Measurements from ENCODE around the gene SP1.

DNA sequence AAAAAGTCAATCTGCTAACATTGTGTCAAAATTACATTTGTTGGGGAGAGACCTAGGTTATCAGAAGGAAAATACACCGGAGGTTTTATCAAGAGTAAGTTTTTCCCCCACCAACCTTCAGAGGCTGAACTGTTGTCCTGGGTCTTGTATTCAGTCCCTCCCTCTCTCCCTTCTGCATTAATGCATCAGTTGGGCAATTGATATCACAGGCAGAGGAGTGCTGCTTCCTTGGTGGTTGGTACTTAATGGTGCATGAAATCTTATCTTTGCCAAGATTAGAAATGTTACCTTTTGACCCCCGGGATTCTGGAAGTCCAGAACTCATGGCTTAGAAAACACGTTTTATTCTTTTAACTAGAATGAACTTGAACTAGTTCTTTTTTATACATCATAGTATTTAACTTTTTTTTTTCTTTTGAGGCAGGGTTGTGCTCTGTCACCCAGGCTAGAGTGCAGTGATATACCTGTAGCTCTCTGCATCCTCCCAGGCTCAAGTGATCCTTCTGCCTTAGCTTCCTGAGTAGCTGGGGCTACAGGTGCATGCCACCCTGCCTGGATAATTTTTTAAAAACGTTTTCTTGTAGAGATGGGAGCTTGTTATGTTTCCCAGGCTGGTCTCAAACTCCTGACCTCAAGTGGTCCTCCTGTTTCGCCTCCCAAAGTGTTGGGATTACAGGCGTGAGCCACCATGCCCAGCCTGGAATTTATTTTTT, 76.8 kb downstream of the SP1 start:
- TF ChIP-seq GFI1B (tag by site-specific recombination; IDR thresholded peaks at IDR 0.05) (no peak), ZBTB17 (tag by site-specific recombination; IDR thresholded peaks at IDR 0.05) (no peak), KLF16 (tag by site-specific recombination; IDR thresholded peaks at IDR 0.05) (no peak), MZF1 (tag by site-specific recombination; IDR thresholded peaks at IDR 0.05; ENCODE audit: borderline replicate concordance) (no peak), ZNF10 (tag by site-specific recombination; IDR thresholded peaks at IDR 0.05) (no peak), ZEB2 (tag by site-specific recombination; IDR thresholded peaks at IDR 0.05) (no peak), ZNF510 (tag by site-specific recombination; IDR thresholded peaks at IDR 0.05; ENCODE audit: insufficient replicate concordance) (no peak), TCF7L2 (IDR thresholded peaks at IDR 0.05; ENCODE audit: borderline replicate concordance, low read depth, low read length) (no peak), SP2 (tag by site-specific recombination; IDR thresholded peaks at IDR 0.05) (no peak)
- TF ChIP-seq, protein P1, sequence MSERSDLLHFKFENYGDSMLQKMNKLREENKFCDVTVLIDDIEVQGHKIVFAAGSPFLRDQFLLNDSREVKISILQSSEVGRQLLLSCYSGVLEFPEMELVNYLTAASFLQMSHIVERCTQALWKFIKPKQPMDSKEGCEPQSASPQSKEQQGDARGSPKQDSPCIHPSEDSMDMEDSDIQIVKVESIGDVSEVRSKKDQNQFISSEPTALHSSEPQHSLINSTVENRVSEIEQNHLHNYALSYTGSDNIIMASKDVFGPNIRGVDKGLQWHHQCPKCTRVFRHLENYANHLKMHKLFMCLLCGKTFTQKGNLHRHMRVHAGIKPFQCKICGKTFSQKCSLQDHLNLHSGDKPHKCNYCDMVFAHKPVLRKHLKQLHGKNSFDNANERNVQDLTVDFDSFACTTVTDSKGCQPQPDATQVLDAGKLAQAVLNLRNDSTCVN (tag by site-specific recombination; optimal IDR thresholded peaks at IDR 0.05) = no peak
- TF ChIP-seq, protein P2, sequence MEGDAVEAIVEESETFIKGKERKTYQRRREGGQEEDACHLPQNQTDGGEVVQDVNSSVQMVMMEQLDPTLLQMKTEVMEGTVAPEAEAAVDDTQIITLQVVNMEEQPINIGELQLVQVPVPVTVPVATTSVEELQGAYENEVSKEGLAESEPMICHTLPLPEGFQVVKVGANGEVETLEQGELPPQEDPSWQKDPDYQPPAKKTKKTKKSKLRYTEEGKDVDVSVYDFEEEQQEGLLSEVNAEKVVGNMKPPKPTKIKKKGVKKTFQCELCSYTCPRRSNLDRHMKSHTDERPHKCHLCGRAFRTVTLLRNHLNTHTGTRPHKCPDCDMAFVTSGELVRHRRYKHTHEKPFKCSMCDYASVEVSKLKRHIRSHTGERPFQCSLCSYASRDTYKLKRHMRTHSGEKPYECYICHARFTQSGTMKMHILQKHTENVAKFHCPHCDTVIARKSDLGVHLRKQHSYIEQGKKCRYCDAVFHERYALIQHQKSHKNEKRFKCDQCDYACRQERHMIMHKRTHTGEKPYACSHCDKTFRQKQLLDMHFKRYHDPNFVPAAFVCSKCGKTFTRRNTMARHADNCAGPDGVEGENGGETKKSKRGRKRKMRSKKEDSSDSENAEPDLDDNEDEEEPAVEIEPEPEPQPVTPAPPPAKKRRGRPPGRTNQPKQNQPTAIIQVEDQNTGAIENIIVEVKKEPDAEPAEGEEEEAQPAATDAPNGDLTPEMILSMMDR (tag by site-specific recombination; IDR thresholded peaks at IDR 0.05) = no peak
- TF ChIP-seq, protein P3, sequence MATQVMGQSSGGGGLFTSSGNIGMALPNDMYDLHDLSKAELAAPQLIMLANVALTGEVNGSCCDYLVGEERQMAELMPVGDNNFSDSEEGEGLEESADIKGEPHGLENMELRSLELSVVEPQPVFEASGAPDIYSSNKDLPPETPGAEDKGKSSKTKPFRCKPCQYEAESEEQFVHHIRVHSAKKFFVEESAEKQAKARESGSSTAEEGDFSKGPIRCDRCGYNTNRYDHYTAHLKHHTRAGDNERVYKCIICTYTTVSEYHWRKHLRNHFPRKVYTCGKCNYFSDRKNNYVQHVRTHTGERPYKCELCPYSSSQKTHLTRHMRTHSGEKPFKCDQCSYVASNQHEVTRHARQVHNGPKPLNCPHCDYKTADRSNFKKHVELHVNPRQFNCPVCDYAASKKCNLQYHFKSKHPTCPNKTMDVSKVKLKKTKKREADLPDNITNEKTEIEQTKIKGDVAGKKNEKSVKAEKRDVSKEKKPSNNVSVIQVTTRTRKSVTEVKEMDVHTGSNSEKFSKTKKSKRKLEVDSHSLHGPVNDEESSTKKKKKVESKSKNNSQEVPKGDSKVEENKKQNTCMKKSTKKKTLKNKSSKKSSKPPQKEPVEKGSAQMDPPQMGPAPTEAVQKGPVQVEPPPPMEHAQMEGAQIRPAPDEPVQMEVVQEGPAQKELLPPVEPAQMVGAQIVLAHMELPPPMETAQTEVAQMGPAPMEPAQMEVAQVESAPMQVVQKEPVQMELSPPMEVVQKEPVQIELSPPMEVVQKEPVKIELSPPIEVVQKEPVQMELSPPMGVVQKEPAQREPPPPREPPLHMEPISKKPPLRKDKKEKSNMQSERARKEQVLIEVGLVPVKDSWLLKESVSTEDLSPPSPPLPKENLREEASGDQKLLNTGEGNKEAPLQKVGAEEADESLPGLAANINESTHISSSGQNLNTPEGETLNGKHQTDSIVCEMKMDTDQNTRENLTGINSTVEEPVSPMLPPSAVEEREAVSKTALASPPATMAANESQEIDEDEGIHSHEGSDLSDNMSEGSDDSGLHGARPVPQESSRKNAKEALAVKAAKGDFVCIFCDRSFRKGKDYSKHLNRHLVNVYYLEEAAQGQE (tag by site-specific recombination; IDR thresholded peaks at IDR 0.05) = no peak
- TF ChIP-seq, protein P4, sequence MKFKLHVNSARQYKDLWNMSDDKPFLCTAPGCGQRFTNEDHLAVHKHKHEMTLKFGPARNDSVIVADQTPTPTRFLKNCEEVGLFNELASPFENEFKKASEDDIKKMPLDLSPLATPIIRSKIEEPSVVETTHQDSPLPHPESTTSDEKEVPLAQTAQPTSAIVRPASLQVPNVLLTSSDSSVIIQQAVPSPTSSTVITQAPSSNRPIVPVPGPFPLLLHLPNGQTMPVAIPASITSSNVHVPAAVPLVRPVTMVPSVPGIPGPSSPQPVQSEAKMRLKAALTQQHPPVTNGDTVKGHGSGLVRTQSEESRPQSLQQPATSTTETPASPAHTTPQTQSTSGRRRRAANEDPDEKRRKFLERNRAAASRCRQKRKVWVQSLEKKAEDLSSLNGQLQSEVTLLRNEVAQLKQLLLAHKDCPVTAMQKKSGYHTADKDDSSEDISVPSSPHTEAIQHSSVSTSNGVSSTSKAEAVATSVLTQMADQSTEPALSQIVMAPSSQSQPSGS (tag by site-specific recombination; IDR thresholded peaks at IDR 0.05; ENCODE audit: low read depth) = no peak
- TF ChIP-seq, protein P5, sequence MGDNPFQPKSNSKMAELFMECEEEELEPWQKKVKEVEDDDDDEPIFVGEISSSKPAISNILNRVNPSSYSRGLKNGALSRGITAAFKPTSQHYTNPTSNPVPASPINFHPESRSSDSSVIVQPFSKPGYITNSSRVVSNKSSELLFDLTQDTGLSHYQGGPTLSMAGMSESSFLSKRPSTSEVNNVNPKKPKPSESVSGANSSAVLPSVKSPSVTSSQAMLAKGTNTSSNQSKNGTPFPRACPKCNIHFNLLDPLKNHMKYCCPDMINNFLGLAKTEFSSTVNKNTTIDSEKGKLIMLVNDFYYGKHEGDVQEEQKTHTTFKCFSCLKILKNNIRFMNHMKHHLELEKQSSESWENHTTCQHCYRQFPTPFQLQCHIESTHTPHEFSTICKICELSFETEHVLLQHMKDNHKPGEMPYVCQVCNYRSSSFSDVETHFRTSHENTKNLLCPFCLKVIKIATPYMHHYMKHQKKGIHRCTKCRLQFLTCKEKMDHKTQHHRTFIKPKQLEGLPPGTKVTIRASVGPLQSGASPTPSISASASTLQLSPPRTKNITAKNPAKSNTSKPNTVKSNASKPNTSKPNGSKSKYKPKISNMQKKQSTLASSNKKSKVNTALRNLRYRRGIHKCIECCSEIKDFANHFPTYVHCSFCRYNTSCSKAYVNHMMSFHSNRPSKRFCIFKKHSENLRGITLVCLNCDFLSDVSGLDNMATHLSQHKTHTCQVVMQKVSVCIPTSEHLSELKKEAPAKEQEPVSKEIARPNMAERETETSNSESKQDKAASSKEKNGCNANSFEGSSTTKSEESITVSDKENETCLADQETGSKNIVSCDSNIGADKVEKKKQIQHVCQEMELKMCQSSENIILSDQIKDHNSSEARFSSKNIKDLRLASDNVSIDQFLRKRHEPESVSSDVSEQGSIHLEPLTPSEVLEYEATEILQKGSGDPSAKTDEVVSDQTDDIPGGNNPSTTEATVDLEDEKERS (tag by site-specific recombination; IDR thresholded peaks at IDR 0.05) = no peak

Measured in HEK293 (cell line).